LNCAP (cell line): Measurements from ENCODE around the gene ASB2.

Source experiments
- CTCF ChIP-seq: fragments of 450-650 bp; IDR thresholded peaks from 2 replicates; pipeline ENCODE4 v1.5.1; 2017; ENCODE audit warnings: mild to moderate bottlenecking

ASB2 gene

GRCh38 chr14:93999573-93999972 lies 23.2 kb upstream of the ASB2 start:
- TF ChIP-seq CTCF = no peak

GRCh38 chr14:93998871-93999403 lies 22.6 kb upstream of the ASB2 start:
- TF ChIP-seq CTCF = no peak

DNA sequence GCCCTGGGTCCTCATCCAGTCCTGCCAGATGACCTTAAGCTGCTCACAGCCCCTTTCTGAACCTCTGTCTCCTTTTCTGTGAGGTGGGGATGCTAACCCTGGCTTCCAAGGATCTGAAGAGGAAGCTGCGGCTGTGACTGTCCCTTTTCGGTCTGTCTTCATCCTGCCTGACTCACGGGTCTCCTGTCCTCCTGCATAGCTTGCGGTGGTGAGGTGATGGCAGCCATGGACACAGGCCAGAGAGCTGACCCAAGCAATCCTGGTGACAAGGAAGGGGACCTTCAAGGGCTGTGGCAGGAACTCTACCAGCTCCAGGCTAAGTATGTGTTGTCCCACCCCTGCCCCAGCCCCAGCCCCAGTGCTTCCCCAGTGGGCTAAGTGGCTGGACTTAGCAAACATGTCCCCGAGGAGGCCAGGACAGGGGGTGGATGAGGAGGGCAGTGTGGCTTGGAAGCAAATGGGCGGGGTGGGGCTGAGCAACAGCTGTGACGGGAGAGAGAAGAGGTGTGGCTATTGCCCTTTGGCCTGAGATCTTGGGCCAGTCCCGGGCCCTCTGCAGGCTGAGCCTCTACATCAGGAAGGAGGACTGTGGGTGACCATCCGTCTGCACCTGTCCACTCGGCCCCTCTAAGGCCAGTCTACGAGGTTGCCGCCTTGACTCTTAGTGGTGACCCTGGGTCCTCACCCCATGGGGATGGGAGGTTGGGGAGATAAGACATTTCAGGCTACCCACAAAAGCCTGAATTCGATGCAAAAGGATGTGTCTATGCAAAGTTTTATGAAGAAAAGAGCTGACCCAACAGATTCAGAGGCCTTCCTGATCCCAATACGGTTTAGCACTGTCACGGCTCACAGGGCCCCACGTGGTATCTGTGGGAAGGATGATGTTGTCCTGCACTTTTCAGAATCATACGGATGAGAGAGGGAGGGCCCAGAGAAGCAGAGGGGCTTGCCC lies 21.8 kb upstream of the ASB2 start:
- no peak for TF ChIP-seq CTCF

DNA sequence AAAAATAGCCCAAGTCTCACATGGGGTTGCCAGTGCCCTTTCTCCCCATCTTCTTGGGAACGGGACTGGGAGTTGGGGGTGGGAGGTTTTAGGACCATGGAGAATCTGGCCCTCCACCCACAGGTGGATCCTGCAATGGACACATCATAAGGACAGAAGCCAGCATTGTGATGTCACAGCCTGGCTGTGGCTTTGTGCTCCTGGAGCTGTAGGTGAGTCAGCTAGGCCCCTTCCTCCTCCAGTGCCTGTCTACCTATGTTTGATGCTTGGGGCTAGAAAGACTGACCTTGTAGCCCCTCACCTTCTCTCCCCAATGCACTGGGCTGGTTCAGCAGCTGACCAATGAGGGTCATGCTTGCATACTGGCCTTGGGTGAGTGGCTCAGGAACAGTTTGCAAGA lies 20.7 kb upstream of the ASB2 start, which contains the start of gene CCDC197:
Gene CCDC197 (plus strand): TSS at position 220 of the 400 bp plus-strand sequence. CDS start 831 bp downstream, outside the sequence.
- TF ChIP-seq CTCF = no peak

- no peak for TF ChIP-seq CTCF
Observed at GRCh38 chr14:93996130-93996695, 19.8 kb upstream of the ASB2 start.

DNA sequence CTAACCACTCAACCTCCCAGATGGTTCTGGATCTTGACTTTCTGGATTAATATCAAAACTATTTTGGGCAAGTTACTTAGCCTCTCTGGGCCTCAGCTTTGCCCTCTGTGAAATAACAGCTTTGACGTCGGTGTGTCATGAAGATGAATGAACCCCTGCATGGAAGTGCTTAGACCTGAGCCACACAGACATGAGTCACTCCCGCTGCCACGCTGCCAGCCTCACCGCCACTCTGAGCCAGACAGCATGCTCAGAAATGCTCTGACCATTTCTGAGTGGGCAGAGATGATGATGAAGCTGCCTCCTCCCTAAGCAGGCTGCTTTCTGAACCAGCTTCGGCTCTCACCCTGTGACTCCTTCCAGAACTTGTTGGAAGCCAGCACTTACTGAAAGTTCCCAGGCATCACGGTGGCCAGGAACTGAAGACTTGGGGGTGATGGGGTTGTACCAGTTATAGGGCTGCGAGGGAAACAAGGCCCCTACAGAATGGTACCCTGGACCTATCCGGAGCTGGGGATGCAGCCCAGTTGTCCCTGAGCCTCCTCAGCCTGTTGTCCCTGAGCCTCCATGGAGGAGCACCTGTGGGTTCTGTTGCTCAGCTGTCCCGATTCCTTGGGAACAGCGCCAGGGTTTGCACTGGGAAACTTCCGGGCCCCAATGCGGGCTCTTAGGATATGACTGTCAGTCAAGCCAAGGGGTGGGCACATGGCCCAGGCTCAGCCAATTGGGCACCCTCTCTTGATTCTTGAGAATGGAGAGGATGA lies 18.7 kb upstream of the ASB2 start:
- no peak for TF ChIP-seq CTCF

GRCh38 chr14:93993382-93993781 lies 17.0 kb upstream of the ASB2 start:
- no peak for TF ChIP-seq CTCF
